Measurements from ENCODE around the gene GNG10.
A peak's percentile ranks its signal among the peaks of the same experiment; 100 is the strongest.

Gene GNG10

DNA sequence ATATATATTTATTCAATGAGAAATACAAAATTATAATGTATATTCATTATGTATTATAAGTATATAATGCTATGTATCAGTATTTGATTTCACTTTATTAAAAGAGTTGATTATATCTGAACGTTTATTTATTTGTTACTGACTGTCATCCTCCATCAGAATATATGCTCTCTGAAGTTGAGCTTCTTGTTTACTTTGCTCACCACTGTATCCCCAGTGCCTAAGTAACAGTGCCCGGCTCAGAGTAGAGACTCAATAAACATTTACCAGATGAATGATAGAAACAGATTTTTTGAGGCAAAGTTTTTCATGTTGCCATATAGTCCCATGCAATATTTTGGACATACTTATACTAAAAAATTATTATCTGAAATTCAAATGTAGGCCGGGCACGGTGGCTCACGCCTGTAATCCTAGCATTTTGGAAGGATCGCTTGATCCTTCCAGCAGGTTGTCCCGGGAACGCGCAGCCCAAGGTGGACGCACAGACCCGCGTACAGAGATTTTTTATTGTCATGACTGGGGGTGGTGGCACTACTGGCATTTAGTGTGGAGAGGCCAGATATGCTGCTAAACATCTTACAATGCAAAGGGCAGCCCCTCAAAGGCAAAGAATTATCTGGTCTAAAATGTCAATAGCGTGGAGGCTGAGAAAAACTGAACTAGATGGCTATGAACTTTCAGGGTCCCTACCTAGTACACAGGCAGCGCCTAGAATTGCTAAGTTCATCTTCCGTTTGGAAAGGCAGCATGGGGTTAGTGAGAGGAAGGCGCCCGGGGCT is 31.0 kb upstream of the GNG10 start:
- TF ChIP-seq FOXP2 (optimal IDR thresholded peaks at IDR 0.05; ENCODE audit: control extremely low read depth, extremely low read length, insufficient read depth) = no peak
- Histone ChIP-seq H3K27ac (no peak overlapping the region), H3K36me3 (ENCODE audit: insufficient read depth, low read length) (peaks cover 5% of the 10 kb centered on the region; the same call in 1 of the 2 replicates), H3K9me3 (ENCODE audit: low read depth, low read length) (no peaks in the 10 kb centered on the region), H3K9ac (ENCODE audit: insufficient read length) (peak overlapping the region; percentile 70), H3K4me3 (peak overlapping the region; percentile 98)
- DNase-seq (ENCODE audit: low read depth, low spot score) = no peak

- Histone ChIP-seq H3K27ac (no peak overlapping the region), H3K9ac (ENCODE audit: insufficient read length) (peak overlapping the region; percentile 70), H3K9me3 (ENCODE audit: low read depth, low read length) (no peaks in the 10 kb centered on the region), H3K36me3 (ENCODE audit: insufficient read depth, low read length) (peaks cover 5% of the 10 kb centered on the region; the same call in 1 of the 2 replicates), H3K4me3 (peak overlapping the region; percentile 98)
- DNase-seq (ENCODE audit: low read depth, low spot score) = peak; percentile 92
- TF ChIP-seq FOXP2 (optimal IDR thresholded peaks at IDR 0.05; ENCODE audit: control extremely low read depth, extremely low read length, insufficient read depth) (peak; percentile 54), POLR2AphosphoS5 (IDR thresholded peaks at IDR 0.05; ENCODE audit: borderline replicate concordance, low read depth, low read length) (no peak), EZH2 (IDR thresholded peaks at IDR 0.05) (no peak)
Observed at GRCh38 chr9:111630964-111631213, 30.5 kb upstream of the GNG10 start.

DNA sequence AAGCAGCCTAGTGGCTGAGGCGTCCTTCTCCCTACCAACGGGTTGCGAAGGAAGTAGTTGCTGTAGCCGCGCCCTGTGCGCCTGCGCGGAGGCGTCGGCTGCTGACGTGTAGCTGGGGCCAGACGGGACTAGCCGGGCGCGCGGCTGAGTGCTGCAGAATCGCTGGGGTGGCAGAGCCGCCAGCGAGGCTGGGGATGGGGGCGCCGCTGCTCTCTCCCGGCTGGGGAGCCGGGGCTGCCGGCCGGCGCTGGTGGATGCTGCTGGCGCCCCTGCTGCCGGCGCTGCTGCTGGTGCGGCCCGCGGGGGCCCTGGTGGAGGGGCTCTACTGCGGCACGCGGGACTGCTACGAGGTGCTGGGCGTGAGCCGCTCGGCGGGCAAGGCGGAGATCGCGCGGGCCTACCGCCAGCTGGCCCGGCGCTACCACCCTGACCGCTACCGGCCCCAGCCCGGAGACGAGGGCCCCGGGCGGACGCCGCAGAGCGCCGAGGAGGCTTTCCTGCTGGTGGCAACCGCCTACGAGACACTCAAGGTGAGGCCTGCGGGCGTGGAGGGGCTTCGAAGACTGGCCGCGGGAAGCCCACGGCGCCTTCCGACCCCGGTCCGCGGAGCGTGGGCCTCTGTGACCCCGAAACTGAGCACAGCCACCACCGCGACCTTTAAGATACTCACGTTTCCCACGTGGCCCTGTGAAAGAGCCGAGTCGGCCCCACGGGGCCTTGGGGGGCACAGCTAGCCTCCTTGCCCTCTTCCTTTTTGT is 30.0 kb upstream of the GNG10 start, which contains the start of gene DNAJC25:
DNAJC25 (plus strand) TSS at position 121 of the 758 bp plus-strand sequence; CDS start at position 195, 74 bp downstream.
- H3K4me3 ChIP-seq = peak within 1 kb of the TSS; percentile 98
- no peaks in the 10 kb centered on the region for H3K9me3 ChIP-seq (ENCODE audit: low read depth, low read length)
- H3K9ac ChIP-seq (ENCODE audit: insufficient read length) = peak within 1 kb of the TSS; percentile 95
- TF ChIP-seq POLR2AphosphoS5 (IDR thresholded peaks at IDR 0.05; ENCODE audit: borderline replicate concordance, low read depth, low read length) = peak; percentile 97
- TF ChIP-seq EZH2 (IDR thresholded peaks at IDR 0.05) = no peak
- TF ChIP-seq FOXP2 (optimal IDR thresholded peaks at IDR 0.05; ENCODE audit: control extremely low read depth, extremely low read length, insufficient read depth) = no peak
- no peak for DNase-seq (ENCODE audit: low read depth, low spot score)
- no peak within 1 kb of the TSS for H3K27ac ChIP-seq
- peaks cover 5% of the 10 kb centered on the region; the same call in 1 of the 2 replicates for H3K36me3 ChIP-seq (ENCODE audit: insufficient read depth, low read length)

GRCh38 chr9:111632060-111632459 is 29.3 kb upstream of the GNG10 start:
- TF ChIP-seq FOXP2 (optimal IDR thresholded peaks at IDR 0.05; ENCODE audit: control extremely low read depth, extremely low read length, insufficient read depth) (no peak), EZH2 (IDR thresholded peaks at IDR 0.05) (no peak), POLR2AphosphoS5 (IDR thresholded peaks at IDR 0.05; ENCODE audit: borderline replicate concordance, low read depth, low read length) (no peak)
- DNase-seq (ENCODE audit: low read depth, low spot score) = no peak
- H3K9ac ChIP-seq (ENCODE audit: insufficient read length) = peak overlapping the region; percentile 95
- peak overlapping the region; percentile 98 for H3K4me3 ChIP-seq
- H3K27ac ChIP-seq = no peak overlapping the region
- H3K36me3 ChIP-seq (ENCODE audit: insufficient read depth, low read length) = peaks cover 5% of the 10 kb centered on the region; the same call in 1 of the 2 replicates
- H3K9me3 ChIP-seq (ENCODE audit: low read depth, low read length) = no peaks in the 10 kb centered on the region

- H3K9me3 ChIP-seq (ENCODE audit: low read depth, low read length) = no peaks in the 10 kb centered on the region
- H3K36me3 ChIP-seq (ENCODE audit: insufficient read depth, low read length) = peaks cover 5% of the 10 kb centered on the region; the same call in 1 of the 2 replicates
- no peak for TF ChIP-seq POLR2AphosphoS5 (IDR thresholded peaks at IDR 0.05; ENCODE audit: borderline replicate concordance, low read depth, low read length)
- no peak for TF ChIP-seq FOXP2 (optimal IDR thresholded peaks at IDR 0.05; ENCODE audit: control extremely low read depth, extremely low read length, insufficient read depth)
- TF ChIP-seq EZH2 (IDR thresholded peaks at IDR 0.05) = no peak
- no peak overlapping the region for H3K27ac ChIP-seq
- peak overlapping the region; percentile 95 for H3K9ac ChIP-seq (ENCODE audit: insufficient read length)
- DNase-seq (ENCODE audit: low read depth, low spot score) = no peak
- peak overlapping the region; percentile 98 for H3K4me3 ChIP-seq
Observed at GRCh38 chr9:111632695-111633388, 28.6 kb upstream of the GNG10 start.

- no peak overlapping the region for H3K4me3 ChIP-seq
- peaks cover 5% of the 10 kb centered on the region; the same call in 1 of the 2 replicates for H3K36me3 ChIP-seq (ENCODE audit: insufficient read depth, low read length)
- H3K9ac ChIP-seq (ENCODE audit: insufficient read length) = no peak overlapping the region
- H3K9me3 ChIP-seq (ENCODE audit: low read depth, low read length) = no peaks in the 10 kb centered on the region
- no peak for DNase-seq (ENCODE audit: low read depth, low spot score)
- TF ChIP-seq EZH2 (IDR thresholded peaks at IDR 0.05) (no peak), POLR2AphosphoS5 (IDR thresholded peaks at IDR 0.05; ENCODE audit: borderline replicate concordance, low read depth, low read length) (no peak), FOXP2 (optimal IDR thresholded peaks at IDR 0.05; ENCODE audit: control extremely low read depth, extremely low read length, insufficient read depth) (no peak)
- no peak overlapping the region for H3K27ac ChIP-seq
Observed at GRCh38 chr9:111633389-111633736, 28.0 kb upstream of the GNG10 start.

DNA sequence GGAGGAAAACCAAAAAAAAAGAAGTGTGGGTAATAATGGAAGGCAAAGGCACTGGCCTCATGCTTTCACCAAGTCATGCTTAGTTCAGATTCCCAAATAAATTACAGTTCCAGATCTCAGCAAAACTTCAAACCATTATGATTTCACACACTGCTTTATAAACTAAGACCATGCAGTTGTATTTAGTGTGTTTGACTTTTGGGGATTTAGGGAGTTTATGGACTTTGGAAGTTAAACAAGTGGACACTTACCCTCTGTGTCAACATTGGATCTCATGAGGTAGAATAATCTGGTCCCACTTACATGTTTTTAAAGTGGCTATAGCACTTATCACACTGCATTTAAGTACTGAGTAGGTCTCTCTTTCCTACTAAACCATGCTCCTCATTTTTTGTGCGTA is 26.5 kb upstream of the GNG10 start:
- Histone ChIP-seq H3K27ac (no peak overlapping the region), H3K4me3 (no peak overlapping the region), H3K9me3 (ENCODE audit: low read depth, low read length) (no peaks in the 10 kb centered on the region), H3K9ac (ENCODE audit: insufficient read length) (no peak overlapping the region), H3K36me3 (ENCODE audit: insufficient read depth, low read length) (peaks cover 5% of the 10 kb centered on the region; the same call in 1 of the 2 replicates)
- TF ChIP-seq FOXP2 (optimal IDR thresholded peaks at IDR 0.05; ENCODE audit: control extremely low read depth, extremely low read length, insufficient read depth) = no peak
- TF ChIP-seq POLR2AphosphoS5 (IDR thresholded peaks at IDR 0.05; ENCODE audit: borderline replicate concordance, low read depth, low read length) = no peak
- TF ChIP-seq EZH2 (IDR thresholded peaks at IDR 0.05) = no peak
- no peak for DNase-seq (ENCODE audit: low read depth, low spot score)

GRCh38 chr9:111637421-111637950 is 23.9 kb upstream of the GNG10 start:
- peaks cover 5% of the 10 kb centered on the region; the same call in 1 of the 2 replicates for H3K36me3 ChIP-seq (ENCODE audit: insufficient read depth, low read length)
- no peak overlapping the region for H3K27ac ChIP-seq
- no peaks in the 10 kb centered on the region for H3K9me3 ChIP-seq (ENCODE audit: low read depth, low read length)
- no peak overlapping the region for H3K9ac ChIP-seq (ENCODE audit: insufficient read length)
- H3K4me3 ChIP-seq = no peak overlapping the region
- no peak for DNase-seq (ENCODE audit: low read depth, low spot score)
- TF ChIP-seq EZH2 (IDR thresholded peaks at IDR 0.05) = no peak
- no peak for TF ChIP-seq FOXP2 (optimal IDR thresholded peaks at IDR 0.05; ENCODE audit: control extremely low read depth, extremely low read length, insufficient read depth)
- no peak for TF ChIP-seq POLR2AphosphoS5 (IDR thresholded peaks at IDR 0.05; ENCODE audit: borderline replicate concordance, low read depth, low read length)
